GM19455 (cell line): ENCODE measurements around the gene FRMD4B.
A peak's percentile ranks its signal among the peaks of the same experiment; 100 is the strongest.

Experiments
- ATAC-seq: cut with Tn5 transposase; IDR thresholded peaks from one replicate; pipeline ENCODE4 v1.9.1; 2021; ENCODE audit not compliant: unreplicated experiment

Gene FRMD4B

DNA sequence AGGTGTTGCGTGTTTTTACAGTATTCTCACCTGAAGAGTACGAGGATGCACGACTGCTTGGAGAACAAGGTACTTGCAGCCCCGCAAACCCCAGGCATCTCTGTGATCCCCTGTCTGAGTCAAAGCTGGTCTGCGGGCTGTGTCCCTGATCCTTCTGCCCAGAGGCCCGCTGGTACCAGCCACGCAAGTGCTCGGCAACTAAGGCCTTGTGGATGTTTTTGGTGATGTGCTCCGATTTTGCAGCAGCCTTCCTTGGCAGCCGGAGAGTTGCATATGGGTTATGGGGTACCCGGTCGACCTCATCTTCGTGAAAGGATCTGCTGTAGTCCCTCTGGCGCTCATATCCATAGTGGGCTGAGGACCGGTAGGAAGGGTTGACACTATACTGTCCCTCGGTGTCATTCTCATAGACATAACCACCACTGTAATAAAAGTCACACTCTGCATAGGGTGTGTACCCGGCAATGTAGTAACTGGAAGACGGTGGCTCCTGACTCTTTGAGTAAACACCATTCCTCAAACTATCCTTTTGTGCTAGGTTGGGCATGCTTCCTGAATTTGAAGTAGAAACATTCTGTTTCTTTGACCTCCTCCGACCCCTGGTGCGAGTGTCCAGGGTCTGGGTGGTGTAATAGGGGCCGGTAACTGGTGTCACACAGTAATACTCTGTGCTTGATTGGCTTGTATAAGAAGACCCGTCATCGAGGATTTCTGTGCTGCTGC lies 204.9 kb downstream of the FRMD4B start:
- ATAC-seq: no peak

DNA sequence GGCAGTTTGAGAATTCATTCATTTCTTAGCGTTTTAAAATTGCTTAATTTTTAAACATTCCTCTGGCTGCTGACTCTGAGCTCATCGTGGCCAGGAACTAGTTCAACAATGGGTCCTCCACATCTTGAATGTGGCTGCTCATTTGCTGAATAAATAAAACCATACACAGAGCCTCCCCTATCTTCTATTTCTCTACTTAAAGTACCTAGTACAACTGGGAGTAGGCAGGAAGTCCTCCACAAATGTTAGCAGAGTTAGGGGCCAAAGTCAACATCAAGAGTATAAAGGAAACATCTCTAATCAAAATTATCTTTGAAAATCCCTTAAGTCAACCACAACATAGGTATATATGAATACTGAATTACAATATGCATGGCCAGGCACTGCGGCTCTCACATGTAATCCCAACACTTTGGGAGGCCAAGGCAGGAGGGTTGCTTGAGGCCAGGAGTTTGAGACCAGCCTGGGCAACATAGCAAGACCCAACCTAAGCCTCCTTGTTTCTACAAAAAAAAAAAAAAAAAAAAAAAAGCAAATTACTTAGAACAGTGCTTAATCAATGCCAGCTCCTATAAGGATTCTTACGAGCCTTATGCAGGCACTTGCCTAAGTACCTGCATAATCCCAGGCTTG lies 206.0 kb downstream of the FRMD4B start:
- ATAC-seq: no peak

DNA sequence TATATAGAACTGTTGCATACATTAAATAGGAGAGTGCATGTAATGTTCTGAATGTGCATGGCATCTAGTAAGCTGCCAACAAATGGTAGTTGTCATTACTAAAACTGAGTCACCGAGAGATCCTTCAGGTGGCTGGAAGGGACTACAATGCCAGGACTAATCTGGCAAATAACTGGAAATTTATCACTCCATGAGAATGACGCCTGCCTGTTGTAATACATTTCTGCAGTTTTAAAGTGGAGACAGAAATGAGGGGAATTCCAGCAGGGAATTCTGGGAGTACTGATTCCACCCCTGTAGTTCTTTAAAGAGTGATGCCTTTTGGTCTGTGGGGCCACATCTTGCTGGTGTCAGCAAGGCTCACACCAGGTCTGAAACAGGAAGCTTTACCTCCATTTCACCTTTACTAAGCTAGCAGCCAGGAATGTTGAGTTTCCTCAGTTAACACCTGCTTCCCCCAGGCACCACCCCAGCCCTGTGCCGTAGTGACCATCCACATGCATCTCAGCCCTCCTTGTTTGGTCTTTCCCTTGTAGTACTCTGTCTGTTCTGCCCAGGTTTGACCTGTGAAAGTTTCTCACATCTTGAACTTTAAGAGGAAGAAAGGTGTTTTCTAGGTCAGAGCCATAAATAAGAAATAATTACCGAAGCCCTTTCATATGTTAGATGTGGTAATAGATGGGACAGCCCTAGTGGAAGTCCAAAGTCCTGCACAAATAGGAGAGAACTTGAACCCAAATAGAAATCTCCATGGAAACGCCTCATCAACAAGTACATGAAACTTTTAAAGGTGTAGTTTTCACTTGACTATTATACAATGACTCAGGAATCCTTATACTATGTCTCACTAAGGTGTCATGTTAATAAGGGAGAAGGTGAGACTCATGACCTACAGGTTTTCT lies 206.8 kb downstream of the FRMD4B start:
- no peak for ATAC-seq

DNA sequence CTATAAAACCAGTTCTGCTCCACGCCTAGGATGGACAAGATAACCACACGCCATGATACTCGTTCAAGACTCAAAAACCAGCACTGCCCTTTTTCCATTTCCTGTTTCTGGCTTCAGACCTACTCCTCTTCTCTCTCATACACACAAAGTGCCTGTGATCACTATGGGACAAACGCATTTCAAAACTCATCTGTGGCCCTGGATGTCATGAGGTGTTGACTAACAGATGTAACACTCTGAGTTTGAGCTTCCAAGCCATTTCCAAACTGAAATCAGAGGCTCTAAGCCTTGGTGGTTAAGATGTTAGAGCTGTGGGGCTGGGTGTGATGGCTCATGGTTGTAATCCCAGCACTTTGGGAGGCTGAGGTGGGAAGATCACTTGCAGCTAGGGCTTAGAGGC lies 207.8 kb downstream of the FRMD4B start:
- no peak for ATAC-seq

DNA sequence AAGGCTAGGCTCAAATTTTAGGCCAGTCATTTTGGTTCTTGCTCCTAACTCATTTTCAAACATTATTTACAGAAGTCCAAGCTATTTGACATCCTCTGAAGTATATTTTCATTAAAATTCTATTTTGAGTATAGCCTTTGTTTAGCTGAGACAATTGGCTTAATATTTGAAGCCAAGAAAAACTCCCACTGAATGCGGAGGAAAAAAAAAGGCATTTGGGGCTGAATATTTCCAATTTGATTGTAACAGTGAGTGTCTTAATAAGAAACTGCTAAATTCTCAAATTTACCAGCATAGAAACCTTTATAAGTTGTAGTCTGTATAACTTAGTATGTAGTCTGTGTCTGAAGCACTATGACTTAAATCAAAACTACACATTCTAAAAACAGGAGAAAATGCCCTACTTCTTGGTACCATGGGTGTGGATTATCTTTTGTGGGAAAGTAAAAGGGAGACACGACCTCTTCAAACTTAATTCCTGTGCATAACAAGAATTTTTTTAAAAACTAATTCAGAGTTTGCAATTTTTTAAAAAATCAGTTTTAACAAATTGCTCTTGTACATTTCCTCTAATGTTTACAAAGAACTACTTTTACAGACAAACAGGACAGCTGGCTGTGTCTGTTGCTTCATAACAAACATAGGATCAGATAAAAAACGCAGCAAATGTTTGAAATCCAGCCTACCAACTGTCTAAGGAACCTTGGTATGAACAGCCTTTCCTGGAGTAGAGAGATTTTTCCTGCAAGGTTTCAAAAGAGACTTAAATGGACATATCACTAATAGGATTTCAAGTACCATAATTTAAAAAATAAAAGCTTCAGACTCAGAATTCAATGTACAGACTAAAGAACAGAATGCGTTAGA lies 210.8 kb downstream of the FRMD4B start:
- ATAC-seq: no peak

DNA sequence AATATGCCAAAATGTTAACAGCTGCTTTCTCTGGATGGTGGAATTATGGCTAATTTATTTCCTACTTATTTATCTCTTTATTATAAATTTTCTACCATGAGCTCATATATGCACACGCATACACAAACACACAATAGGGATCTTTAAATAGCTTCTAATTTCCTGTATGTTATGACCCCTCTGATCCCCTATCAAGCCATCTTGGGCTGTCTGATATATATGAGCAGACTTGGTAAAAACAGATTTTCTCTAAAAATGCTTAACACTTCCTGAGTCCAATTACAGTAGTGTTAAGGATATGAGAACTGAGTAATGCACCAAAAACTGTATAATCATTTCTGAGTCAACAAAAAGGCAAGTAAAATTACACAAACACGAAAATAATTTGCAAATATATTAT lies 211.4 kb downstream of the FRMD4B start:
- ATAC-seq: no peak

DNA sequence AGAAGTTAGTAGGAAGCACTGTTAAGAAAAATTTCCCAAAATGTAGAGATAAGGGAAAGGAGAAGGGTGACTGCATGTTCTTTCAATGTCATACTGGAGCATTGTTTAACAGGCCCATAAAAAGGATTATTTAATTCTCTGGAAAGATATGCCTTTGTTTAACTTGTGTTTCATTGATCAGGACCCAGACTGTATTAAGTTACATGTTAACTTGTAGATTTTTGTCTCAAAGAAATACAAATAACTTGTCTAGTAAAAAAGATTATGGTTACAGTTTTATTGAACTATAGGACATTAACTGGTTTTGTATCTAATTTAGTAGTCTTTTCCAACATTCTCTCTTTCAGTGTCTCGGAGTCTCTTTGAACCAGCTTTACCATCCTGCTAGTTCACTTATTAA lies 213.8 kb downstream of the FRMD4B start:
- ATAC-seq: no peak

DNA sequence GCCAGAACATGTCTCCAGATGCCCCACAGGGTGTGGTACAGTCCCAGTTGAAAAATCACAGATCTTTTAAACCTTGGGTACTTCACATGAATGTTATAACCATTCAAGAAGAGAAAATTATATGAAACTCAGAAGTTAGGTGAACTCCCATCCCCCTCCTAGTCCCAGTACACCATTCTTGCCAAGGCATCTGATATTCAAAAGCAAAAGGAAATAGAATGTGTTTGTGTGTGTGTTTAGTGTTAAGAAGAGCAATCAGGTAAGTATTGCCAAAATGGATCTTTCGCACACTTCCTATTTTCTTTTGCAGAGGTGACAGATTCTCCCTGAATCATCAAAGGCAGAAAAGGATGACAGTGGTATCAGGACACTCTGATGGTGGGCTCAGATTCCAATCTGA lies 219.4 kb downstream of the FRMD4B start:
- no peak for ATAC-seq

DNA sequence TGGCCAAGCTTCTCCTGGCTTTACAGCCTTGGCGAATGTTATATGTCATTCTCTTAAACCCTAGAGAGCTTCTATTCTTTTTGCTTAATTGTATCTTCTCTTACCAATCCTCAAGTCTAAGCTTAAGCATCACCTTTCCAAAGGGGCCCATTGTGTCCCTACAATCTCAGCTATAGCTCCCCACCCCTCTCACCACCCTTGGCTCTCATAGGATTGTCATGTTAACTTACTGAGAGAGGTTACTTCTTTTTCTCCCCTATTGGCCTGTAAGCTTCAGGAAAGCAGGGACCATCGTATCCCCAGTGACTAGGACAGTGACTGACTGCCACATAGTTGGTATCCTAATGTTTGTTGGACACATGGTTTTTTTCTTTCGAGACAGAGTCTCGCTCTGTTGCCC lies 220.1 kb downstream of the FRMD4B start:
- no peak for ATAC-seq

DNA sequence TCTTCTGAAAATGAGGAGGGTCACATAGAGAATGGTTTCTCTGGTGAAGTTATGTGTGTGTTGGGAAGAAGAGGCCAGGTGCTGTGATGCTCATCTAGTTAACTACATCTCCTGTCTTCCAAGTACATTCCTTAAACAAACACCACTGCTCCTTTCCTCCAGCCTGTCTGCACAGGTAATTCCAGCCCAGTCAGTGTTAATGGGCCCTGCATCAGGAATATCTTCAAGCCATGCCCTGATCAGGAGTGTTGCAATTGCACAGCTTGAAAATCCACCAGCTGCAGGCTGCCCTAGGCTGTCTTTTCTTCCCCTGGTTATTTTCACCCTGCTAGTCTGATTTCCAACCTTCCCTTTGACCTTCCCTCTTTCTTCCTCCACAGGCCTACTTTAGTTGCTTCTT lies 221.6 kb downstream of the FRMD4B start:
- ATAC-seq: no peak

DNA sequence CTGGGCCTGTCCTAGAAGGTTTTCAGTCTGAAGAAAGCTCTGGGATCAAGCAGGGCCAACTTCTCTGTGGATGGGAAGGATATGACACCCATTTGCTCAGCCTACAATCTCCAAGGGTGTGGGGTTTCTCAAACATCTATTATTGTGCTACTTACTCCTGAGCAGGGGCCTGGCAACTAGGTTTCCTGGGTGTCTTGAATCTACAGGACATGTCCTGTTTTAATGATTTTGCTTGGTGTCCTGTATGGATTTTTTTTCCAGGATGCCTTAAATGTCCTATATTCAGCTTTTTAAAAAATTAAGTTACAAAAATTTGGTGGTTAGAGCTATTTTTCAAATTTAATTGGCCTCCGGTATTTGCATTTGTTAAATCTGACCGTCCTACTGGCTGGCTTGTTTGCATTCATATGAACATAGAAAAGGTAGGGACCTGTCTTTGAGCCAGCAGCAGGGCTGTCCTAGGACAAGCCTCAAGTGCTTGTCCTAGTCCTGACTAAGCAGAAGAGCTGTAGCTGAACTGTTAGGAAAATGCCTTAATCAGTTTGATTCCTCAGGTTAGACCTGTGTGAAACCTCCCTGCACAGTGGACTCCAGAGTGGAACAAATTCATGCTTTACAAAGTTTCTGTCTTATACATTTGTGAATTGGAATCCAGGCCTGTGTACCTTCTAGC lies 223.4 kb downstream of the FRMD4B start:
- ATAC-seq: no peak

DNA sequence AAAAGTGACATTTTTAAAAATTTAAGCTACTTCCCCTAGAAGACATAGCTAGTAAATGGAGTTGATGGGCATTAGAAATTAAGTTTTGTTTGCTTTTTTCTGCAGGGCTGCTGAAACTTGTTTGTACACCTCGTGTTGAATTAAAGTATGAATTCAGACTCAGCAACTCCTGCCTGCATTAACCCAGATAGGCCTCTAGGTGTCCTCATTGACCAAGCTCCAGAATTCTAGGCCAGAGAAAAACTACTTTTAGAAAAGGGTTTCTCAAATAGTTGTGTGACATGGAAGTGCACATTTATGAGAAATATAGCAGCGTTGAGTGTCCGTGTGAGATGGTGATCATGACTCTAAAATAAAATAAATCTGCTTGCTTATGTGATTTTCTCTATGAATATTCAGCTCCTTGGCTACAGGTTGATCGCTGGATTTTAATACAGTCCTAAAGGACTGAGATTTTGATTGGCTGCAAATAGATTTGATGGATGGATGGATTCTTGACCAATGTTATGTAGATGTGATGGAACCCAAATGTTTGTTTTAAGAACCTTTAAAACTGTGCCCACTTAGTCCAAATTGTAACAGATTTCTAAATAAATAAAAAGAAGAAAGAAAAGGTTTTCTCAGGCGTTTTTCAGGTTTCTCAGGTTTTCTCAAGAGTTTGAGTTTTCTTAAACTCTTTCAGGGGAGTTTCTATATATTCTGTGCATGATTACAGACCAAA lies 224.1 kb downstream of the FRMD4B start:
- ATAC-seq: peak; percentile 76

DNA sequence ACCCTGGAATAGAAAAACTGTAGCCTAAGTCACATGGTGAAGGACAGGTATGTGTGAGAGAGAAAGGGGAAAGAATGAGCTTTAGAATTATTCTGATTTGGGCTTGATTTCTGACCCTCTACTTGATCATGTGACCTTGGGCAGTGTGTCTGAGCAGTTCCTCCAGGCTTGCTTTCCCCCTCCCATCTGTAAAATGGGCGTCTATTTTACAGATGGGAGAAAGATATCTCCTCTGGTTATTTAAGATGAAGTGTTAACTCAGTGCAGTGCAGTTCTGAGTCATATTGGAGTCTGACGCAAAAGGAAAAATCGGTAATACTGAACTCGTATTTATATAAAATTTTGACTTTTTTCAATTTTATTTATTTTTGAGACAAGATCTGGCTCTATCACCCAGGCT lies 225.4 kb downstream of the FRMD4B start:
- ATAC-seq: no peak

DNA sequence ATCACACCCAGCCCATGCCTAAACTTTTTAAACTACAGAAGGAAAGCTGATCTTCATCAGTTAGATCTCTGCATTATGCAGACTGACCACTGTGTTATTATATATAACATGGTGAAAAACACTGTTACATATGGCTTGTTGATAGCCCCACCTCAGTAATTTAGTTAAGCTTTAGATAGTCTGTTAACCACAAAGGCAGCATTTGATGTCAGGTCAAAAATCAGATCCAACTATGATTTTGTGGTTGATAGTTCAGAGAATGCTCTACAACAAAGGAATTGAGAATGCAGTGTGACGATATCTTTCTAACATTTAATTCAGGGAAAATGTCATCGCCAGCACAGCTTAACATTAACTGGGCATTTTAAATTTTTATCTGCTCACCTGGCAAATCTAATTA lies 225.8 kb downstream of the FRMD4B start:
- no peak for ATAC-seq

DNA sequence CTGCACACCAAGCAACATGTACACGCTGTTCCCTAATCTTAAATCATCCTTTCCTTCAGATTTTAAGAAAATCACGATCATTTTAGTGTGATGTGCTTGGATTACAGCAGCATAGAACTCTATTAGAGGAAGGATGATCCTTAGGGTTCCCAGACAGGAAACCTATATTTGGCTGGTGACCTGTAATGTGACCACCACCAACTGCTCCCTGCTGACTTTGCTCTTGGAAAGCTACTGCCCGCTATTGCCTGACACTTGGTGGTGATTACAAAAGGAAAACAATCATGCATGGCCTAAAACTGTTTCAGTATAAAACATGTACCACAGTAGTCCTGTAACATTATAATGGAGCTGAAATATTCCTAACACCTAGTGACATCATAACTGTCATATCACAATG lies 236.3 kb downstream of the FRMD4B start:
- no peak for ATAC-seq

DNA sequence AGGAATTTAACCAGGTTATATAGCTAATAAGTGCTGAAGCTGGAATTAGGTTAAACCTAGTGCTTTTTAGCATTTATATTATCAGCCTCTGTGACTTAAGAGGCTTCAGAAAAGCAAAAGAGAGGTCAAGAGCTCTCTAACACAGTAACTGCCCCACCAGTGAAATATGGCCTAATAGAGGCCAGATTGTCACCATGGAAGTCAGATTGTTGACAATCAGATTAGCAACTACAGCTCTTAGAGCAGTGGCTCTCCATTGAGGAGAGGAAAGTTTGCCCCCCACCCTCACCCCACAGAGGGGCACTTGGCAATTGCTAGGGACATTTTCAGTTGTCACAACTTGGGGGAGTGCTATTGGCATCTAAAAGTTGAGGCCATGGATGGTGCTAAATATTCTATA lies 240.2 kb downstream of the FRMD4B start:
- ATAC-seq: no peak

DNA sequence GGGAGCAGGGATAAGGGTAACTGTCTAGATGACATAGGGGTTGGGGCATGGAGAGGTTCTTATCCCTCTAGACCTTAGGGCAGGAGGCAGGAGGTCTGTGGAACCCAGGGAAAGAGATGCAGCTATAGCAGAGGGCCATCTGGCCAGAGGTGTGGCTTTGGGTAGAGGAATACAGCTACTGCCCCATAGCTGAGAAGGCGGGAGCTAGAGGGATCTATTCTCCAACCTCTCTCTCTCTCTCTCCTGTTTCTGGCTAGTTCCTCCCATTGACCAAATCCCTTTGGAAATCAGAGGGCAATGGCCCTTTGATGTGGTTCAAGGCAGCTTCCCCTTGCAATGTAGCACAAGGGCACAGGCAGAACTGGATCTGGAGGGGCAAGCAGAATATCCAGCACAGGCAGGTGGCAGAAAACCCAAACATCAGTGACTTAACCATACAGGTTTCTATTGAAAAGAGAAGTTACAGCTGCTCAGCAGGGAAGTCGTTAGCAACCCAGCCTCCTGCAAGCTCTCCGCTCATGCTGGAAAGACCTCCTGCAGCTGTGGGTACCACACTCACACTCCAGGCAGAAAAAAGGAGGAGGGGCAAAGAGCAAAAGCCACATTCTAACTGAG lies 241.2 kb downstream of the FRMD4B start:
- no peak for ATAC-seq

DNA sequence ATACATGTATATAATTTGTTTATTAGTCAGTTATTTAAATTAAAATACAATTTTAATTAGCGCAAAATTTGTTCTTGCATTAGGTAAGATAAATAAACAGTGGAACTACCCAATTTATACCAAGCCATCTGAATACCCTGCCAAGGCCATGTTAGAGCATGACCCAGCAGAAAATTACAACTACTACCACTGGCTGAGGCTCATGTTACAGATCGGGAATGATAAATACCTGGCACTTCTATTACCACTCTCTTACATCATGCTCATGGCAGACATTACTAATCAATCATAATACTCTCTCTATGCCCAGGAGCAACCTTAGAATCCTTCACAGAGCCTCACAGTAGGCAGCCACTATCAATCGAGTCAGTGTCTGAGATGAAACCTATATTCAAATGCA lies 242.3 kb downstream of the FRMD4B start:
- ATAC-seq: no peak

DNA sequence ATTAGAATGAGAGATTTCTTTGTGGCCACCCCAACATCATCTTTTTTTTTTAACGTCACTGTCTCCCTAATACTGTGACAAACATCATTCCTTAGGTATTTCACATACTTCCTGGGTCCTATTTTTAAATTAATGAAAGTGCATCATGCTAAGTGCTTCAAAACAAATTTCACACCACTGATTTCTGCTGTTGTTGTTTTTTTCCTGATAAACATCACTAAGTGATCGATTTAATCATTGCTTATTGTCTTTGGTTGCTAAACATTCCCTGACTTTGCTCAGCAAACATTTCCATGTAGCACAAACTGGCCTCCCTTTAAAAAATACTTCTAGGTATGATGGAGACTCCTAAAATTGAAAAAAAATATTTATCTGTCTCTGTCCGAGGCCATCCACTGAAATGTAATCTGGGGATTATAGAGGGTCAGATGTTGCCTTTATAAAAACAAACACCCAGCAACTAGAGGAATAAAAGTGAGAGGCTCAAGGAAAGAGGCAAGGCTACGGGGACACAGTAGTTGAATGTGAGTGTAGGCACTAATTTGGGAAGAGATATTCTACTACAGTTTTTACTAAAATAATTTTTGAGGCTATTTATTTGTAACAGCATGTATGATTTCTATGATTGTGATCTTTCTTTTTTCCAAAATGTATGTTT lies 243.0 kb downstream of the FRMD4B start:
- ATAC-seq: no peak
